Ovary (tissue), 3 donors: Measurements from ENCODE around the gene EIF4G2.

Experiments used
- CTCF ChIP-seq, 3 donors: fragments of 450-650 bp in 2 of 3; fragments of 200-600 bp in 1 of 3; IDR thresholded peaks; one replicate each; pipeline versions ENCODE4 v1.5.1 to v1.8.0; 2016 to 2022; ENCODE audit warnings: antibody characterized with exemption in 3 of 3, mild to moderate bottlenecking in 1 of 3
- POLR2A ChIP-seq: fragments of 450-650 bp; IDR thresholded peaks from one replicate; pipeline ENCODE4 v1.6.1; 2017; ENCODE audit warnings: antibody characterized with exemption, mild to moderate bottlenecking, moderate library complexity
- donor health status: DM: no; HTN: no; CAD: no.

GRCh38 chr11:10823152-10823579 is 14.4 kb upstream of the EIF4G2 start:
- TF ChIP-seq CTCF (IDR thresholded peaks at IDR 0.05) (no peak), POLR2A (no peak)
